GM06990 (cell line): ENCODE data around the gene CALD1.

Experiments
- DNase-seq: peaks from one replicate; pipeline ENCODE4 v3.0.0-alpha.2; 2011; ENCODE audit not compliant: insufficient read length; ENCODE audit errors: extremely low read depth
- H3K27me3 ChIP-seq: replicated peaks from 2 replicates; pipeline ENCODE4 v1.6.0; 2011; ENCODE audit warnings: low read length; ENCODE audit not compliant: control insufficient read depth, insufficient read depth
- H3K36me3 ChIP-seq: 2 replicates; pipeline ENCODE4 v1.5.1; 2011; ENCODE audit warnings: low read length; ENCODE audit not compliant: control insufficient read depth, insufficient read depth
- H3K4me3 ChIP-seq: replicated peaks from 2 replicates; pipeline ENCODE4 v1.5.1; 2011; ENCODE audit warnings: low read depth, mild to moderate bottlenecking, control low read depth, low read length
- CTCF ChIP-seq: IDR thresholded peaks from 2 replicates; pipeline ENCODE4 v1.5.1; 2011; ENCODE audit warnings: low read length, control low read depth, mild to moderate bottlenecking, inconsistent platforms; ENCODE audit not compliant: insufficient read depth, poor library complexity, severe bottlenecking

The CALD1 gene

GRCh38 chr7:134742688-134743350 lies 36.6 kb upstream of the CALD1 start:
- Histone ChIP-seq H3K4me3 (no peak overlapping the region), H3K36me3 (no peaks in the 10 kb centered on the region), H3K27me3 (no peaks in the 10 kb centered on the region)
- no peak for DNase-seq
- no peak for TF ChIP-seq CTCF

GRCh38 chr7:134744569-134744968 lies 34.9 kb upstream of the CALD1 start:
- no peak for TF ChIP-seq CTCF
- no peak for DNase-seq

GRCh38 chr7:134747326-134747725 lies 32.1 kb upstream of the CALD1 start:
- no peaks in the 10 kb centered on the region for H3K36me3 ChIP-seq
- H3K4me3 ChIP-seq, result no peak overlapping the region
- H3K27me3 ChIP-seq, result no peaks in the 10 kb centered on the region
- no peak for DNase-seq
- no peak for TF ChIP-seq CTCF

More at GRCh38 chr7:134744569-134744968, 34.9 kb upstream of the CALD1 start:
- Histone ChIP-seq H3K4me3 (no peak overlapping the region), H3K27me3 (no peaks in the 10 kb centered on the region), H3K36me3 (no peaks in the 10 kb centered on the region)

GRCh38 chr7:134750083-134751062 lies 29.1 kb upstream of the CALD1 start:
- no peak overlapping the region for H3K4me3 ChIP-seq
- H3K27me3 ChIP-seq, result no peaks in the 10 kb centered on the region
- peak; percentile 90 for TF ChIP-seq CTCF
- no peaks in the 10 kb centered on the region for H3K36me3 ChIP-seq
- DNase-seq, result no peak

- Histone ChIP-seq H3K4me3 (no peak overlapping the region), H3K36me3 (no peaks in the 10 kb centered on the region), H3K27me3 (no peaks in the 10 kb centered on the region)
- no peak for DNase-seq
- TF ChIP-seq CTCF, result no peak
Observed at GRCh38 chr7:134752006-134752760, 27.3 kb upstream of the CALD1 start.
